GM12874 (cell line): Measurements from ENCODE around the gene CNTN4.

Source experiments
- CTCF ChIP-seq: IDR thresholded peaks from 2 replicates; pipeline ENCODE4 v1.5.1; 2011; ENCODE audit warnings: low read depth, mild to moderate bottlenecking, control low read depth, low read length, moderate library complexity; ENCODE audit not compliant: insufficient read depth

Gene CNTN4

GRCh38 chr3:2656806-2657777 lies 558.4 kb downstream of the CNTN4 start:
- no peak for TF ChIP-seq CTCF

- no peak for TF ChIP-seq CTCF
These were observed 559.3 kb downstream of the CNTN4 start for GRCh38 chr3:2657971-2658370.

- TF ChIP-seq CTCF, result no peak
These were observed 561.2 kb downstream of the CNTN4 start for GRCh38 chr3:2659896-2660295.

GRCh38 chr3:2661078-2661477 lies 562.4 kb downstream of the CNTN4 start:
- TF ChIP-seq CTCF, result no peak

- TF ChIP-seq CTCF, result no peak
These were observed 578.8 kb downstream of the CNTN4 start for GRCh38 chr3:2677501-2677900.

- TF ChIP-seq CTCF, result no peak
These were observed 581.6 kb downstream of the CNTN4 start for GRCh38 chr3:2680236-2680635.

- TF ChIP-seq CTCF, result no peak
These were observed 585.4 kb downstream of the CNTN4 start for GRCh38 chr3:2684046-2684445.
